Caco-2 (cell line): Measurements from ENCODE around the gene ZNF296. TPM values are rescaled to one million over a fixed set of nuclear protein-coding genes. Genes with fewer than 3 reads are reported as not detected.

Experiments used
- BruUV-seq: library from RNA; stranded (reverse); fragments of 400-500 nt; replicated peaks from 2 replicates; lab custom pipeline; 2021; lab: Mats Ljungman, UMichigan
- CTCF ChIA-PET: fragments of 300-600 bp; sonication (Branson Sonifier 250); formaldehyde crosslinking; loops from one replicate; lab custom pipeline; 2022; ENCODE audit warnings: antibody characterized with exemption; lab: Charles Lee
- POLR2A ChIA-PET: fragments of 300-600 bp; sonication (Branson Sonifier 250); formaldehyde crosslinking; loops from one replicate; lab custom pipeline; 2022; ENCODE audit warnings: antibody characterized with exemption; lab: Charles Lee
- DNase-seq, 2 experiments: peaks; one replicate each; pipeline versions ENCODE4 v3.0.0 to v3.0.0-alpha.2; 2020 to 2022
- H3K27me3 ChIP-seq: replicated peaks from 2 replicates; pipeline ENCODE4 v1.6.0; 2011; ENCODE audit warnings: low read length; ENCODE audit not compliant: control insufficient read depth, insufficient read depth
- H3K36me3 ChIP-seq: 2 replicates; pipeline ENCODE4 v1.5.1; 2011; ENCODE audit warnings: low read length; ENCODE audit not compliant: control insufficient read depth, insufficient read depth
- H3K4me1 ChIP-seq: fragments of 250-450 bp; sonication (Bioruptor Pico); 2 replicates; pipeline ENCODE4 v1.5.1; 2020; ENCODE audit warnings: mild to moderate bottlenecking
- H3K4me3 ChIP-seq: 2 replicates; pipeline ENCODE4 v1.5.1; 2011; ENCODE audit warnings: low read depth, mild to moderate bottlenecking, control low read depth, low read length
- H3K9me3 ChIP-seq: fragments of 250-450 bp; sonication (Bioruptor Pico); 2 replicates; pipeline ENCODE4 v1.5.1; 2020; ENCODE audit warnings: mild to moderate bottlenecking, moderate library complexity
- H3K27ac Mint-ChIP-seq: one replicate; pipeline ENCODE4 v1.8.0; 2022; ENCODE audit warnings: mixed read lengths; ENCODE audit not compliant: unreplicated experiment
- H3K27me3 Mint-ChIP-seq: one replicate; pipeline ENCODE4 v1.8.0; 2022; ENCODE audit warnings: mixed read lengths; ENCODE audit not compliant: insufficient read depth, unreplicated experiment
- H3K36me3 Mint-ChIP-seq: one replicate; pipeline ENCODE4 v1.8.0; 2022; ENCODE audit warnings: mild to moderate bottlenecking, mixed read lengths; ENCODE audit not compliant: insufficient read depth, unreplicated experiment
- H3K4me1 Mint-ChIP-seq: one replicate; pipeline ENCODE4 v1.8.0; 2022; ENCODE audit warnings: low read depth, mixed read lengths; ENCODE audit not compliant: unreplicated experiment
- H3K4me3 Mint-ChIP-seq: one replicate; pipeline ENCODE4 v1.8.0; 2022; ENCODE audit warnings: mild to moderate bottlenecking, moderate library complexity, mixed read lengths; ENCODE audit not compliant: unreplicated experiment
- H3K9me3 Mint-ChIP-seq: one replicate; pipeline ENCODE4 v1.8.0; 2022; ENCODE audit warnings: mixed read lengths; ENCODE audit not compliant: unreplicated experiment
- intact Hi-C: fragments of 100-400 bp; cut with micrococcal nuclease; formaldehyde crosslinking; loops from one replicate; pipeline ENCODE4 v1.10.0; 2022; ENCODE audit not compliant: unreplicated experiment
- total RNA-seq: library from RNA; stranded (reverse); gene quantifications from 2 replicates; pipeline ENCODE4 v1.2.3, GENCODE V29; 2022
- TF ChIP-seq, protein P1 (sequence below), 2 experiments: fragments of 200-600 bp in 1 of 2; IDR thresholded peaks; 1 replicate in 1 of 2; 2 replicates in 1 of 2; pipeline versions ENCODE4 v1.5.1 to v1.8.0; 2011 to 2022; ENCODE audit warnings: antibody characterized with exemption in 1 of 2, control low read depth in 1 of 2, inconsistent platforms in 1 of 2, low read depth in 1 of 2, low read length in 1 of 2, mild to moderate bottlenecking in 1 of 2, moderate library complexity in 1 of 2; ENCODE audit not compliant: insufficient read depth in 1 of 2, severe bottlenecking in 1 of 2, unreplicated experiment in 1 of 2

The ZNF296 gene
- total RNA-seq, 1 experiment from 2014 or later: 9.4 TPM

DNA sequence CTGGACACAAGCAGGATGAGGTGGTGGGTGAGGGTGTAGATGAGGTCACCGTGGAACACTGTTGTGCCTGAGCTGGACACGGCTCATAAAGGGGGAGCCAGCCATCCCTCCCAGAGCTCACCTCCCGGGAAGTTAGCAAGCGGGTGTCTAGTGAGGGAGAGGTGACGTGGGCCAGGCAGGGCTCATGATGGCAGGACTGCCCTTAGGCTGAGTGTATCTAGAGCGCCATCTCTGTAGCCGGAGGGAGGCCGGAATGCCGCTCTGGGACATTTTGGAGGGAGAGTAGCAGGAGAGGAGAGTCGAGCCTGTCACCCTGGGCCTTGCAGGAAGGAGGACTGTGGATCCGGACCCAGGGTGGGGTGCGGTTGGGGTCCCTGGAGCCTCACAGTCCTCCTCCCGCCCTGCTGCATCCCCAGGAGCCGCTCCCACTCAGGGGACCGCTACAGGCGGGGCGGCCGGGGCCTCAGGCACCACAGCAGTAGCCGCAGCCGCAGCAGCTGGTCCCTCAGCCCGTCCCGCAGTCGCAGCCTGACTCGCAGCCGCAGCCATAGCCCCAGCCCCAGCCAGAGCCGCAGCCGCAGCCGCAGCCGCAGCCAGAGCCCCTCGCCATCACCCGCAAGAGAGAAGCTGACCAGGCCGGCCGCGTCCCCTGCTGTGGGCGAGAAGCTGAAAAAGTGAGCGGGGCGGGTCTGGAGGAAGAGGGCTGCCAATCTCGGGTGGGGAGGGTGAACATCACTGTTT lies 9.2 kb downstream of the ZNF296 start:
- Mint-ChIP-seq H3K9me3 (no peaks in the 10 kb centered on the region), H3K36me3 (peaks cover 81% of the 10 kb centered on the region), H3K4me3 (no peak overlapping the region), H3K4me1 (no peaks in the 10 kb centered on the region), H3K27me3 (no peaks in the 10 kb centered on the region), H3K27ac (no peak overlapping the region)
- peaks cover 5% of the 10 kb centered on the region for H3K36me3 ChIP-seq
- DNase-seq: no peak
- BruUV-seq: no TSS peak
- intact Hi-C loops: no loop called here
- ChIA-PET CTCF (interaction anchor here (0.5 kb wide), 1 partner anchor 161 kb away, joined by 4 read pairs; no protein-coding TSS in a partner anchor), POLR2A (no interaction called here)
- TF ChIP-seq, protein P1, sequence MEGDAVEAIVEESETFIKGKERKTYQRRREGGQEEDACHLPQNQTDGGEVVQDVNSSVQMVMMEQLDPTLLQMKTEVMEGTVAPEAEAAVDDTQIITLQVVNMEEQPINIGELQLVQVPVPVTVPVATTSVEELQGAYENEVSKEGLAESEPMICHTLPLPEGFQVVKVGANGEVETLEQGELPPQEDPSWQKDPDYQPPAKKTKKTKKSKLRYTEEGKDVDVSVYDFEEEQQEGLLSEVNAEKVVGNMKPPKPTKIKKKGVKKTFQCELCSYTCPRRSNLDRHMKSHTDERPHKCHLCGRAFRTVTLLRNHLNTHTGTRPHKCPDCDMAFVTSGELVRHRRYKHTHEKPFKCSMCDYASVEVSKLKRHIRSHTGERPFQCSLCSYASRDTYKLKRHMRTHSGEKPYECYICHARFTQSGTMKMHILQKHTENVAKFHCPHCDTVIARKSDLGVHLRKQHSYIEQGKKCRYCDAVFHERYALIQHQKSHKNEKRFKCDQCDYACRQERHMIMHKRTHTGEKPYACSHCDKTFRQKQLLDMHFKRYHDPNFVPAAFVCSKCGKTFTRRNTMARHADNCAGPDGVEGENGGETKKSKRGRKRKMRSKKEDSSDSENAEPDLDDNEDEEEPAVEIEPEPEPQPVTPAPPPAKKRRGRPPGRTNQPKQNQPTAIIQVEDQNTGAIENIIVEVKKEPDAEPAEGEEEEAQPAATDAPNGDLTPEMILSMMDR (IDR thresholded peaks at IDR 0.05; ENCODE audit: insufficient read depth in 1 of 2, low read depth in 1 of 2, low read length in 1 of 2, severe bottlenecking in 1 of 2, unreplicated experiment in 1 of 2): no peak
- no peaks in the 10 kb centered on the region for H3K27me3 ChIP-seq
- no peak overlapping the region for H3K4me3 ChIP-seq
- H3K4me1 ChIP-seq: no peaks in the 10 kb centered on the region
- no peaks in the 10 kb centered on the region for H3K9me3 ChIP-seq

DNA sequence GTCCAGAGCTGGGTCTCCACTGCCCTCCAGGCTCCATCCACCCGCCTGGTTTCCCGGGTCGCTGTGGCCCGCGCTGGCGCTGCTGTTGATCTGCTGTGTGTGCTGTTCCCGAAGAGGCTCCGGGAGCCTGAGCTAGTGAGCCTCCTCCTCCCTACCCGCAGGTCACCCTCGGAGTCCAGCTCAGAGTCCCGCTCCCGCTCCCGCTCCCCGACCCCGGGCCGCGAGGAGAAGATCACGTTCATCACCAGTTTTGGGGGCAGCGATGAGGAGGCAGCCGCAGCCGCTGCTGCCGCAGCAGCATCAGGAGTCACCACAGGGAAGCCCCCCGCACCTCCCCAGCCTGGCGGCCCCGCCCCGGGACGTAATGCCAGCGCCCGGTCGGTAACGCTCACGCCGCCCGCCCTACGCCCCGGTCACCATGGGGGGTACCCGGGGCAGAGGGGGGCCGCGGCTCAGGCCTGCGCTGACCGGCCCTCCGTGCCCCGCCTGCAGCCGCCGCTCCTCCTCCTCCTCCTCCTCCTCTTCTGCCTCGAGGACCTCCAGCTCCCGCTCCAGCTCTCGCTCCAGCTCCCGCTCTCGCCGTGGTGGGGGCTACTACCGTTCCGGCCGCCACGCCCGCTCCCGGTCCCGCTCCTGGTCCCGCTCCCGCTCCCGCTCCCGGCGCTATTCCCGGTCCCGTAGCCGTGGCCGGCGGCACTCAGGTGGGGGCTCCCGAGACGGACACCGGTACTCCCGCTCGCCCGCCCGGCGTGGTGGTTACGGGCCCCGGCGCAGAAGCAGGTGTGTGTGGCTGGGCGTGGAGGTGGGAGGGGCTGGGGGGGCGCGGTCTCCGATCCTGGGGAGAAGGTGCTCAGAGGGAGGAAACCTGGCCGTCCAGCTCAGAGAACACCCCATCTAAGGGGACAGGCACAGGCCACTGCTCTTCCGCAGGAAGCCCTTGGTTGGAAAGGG lies 12.2 kb downstream of the ZNF296 start:
- no peak overlapping the region for H3K4me3 ChIP-seq
- TF ChIP-seq, protein P1 (IDR thresholded peaks at IDR 0.05; ENCODE audit: insufficient read depth in 1 of 2, low read depth in 1 of 2, low read length in 1 of 2, severe bottlenecking in 1 of 2, unreplicated experiment in 1 of 2): no peak
- ChIA-PET POLR2A (interaction anchor here (0.6 kb wide), 1 partner anchor 363 kb away, joined by 6 read pairs; no protein-coding TSS in a partner anchor), CTCF (interaction anchor here (1.0 kb wide), 1 partner anchor 47 kb away, joined by 3 read pairs; no protein-coding TSS in a partner anchor)
- no peaks in the 10 kb centered on the region for H3K9me3 ChIP-seq
- no peaks in the 10 kb centered on the region for H3K27me3 Mint-ChIP-seq
- intact Hi-C loops: no loop called here
- H3K27me3 ChIP-seq: no peaks in the 10 kb centered on the region
- no peaks in the 10 kb centered on the region for H3K9me3 Mint-ChIP-seq
- no peak overlapping the region for H3K4me3 Mint-ChIP-seq
- BruUV-seq: no TSS peak
- peaks cover 84% of the 10 kb centered on the region for H3K36me3 Mint-ChIP-seq
- H3K4me1 Mint-ChIP-seq: peaks cover 8% of the 10 kb centered on the region
- H3K4me1 ChIP-seq: no peaks in the 10 kb centered on the region
- DNase-seq: no peak
- no peak overlapping the region for H3K27ac Mint-ChIP-seq
- peaks cover 12% of the 10 kb centered on the region for H3K36me3 ChIP-seq

GRCh38 chr19:45061965-45062364 lies 14.3 kb downstream of the ZNF296 start:
- Histone ChIP-seq H3K4me3 (no peak overlapping the region), H3K9me3 (no peaks in the 10 kb centered on the region), H3K4me1 (no peaks in the 10 kb centered on the region), H3K36me3 (peaks cover 11% of the 10 kb centered on the region), H3K27me3 (no peaks in the 10 kb centered on the region)
- BruUV-seq: no TSS peak
- intact Hi-C loops: no loop called here
- ChIA-PET CTCF (no interaction called here), POLR2A (no interaction called here)
- Mint-ChIP-seq H3K9me3 (no peaks in the 10 kb centered on the region), H3K4me3 (no peak overlapping the region), H3K36me3 (peaks cover 82% of the 10 kb centered on the region), H3K4me1 (peaks cover 8% of the 10 kb centered on the region), H3K27ac (no peak overlapping the region), H3K27me3 (no peaks in the 10 kb centered on the region)
- DNase-seq: no peak
- TF ChIP-seq, protein P1 (IDR thresholded peaks at IDR 0.05; ENCODE audit: insufficient read depth in 1 of 2, low read depth in 1 of 2, low read length in 1 of 2, severe bottlenecking in 1 of 2, unreplicated experiment in 1 of 2): no peak
